ENCODE data around the gene SHROOM2.

GRCh38 chrX:9835585-9836210, 49.5 kb downstream of the SHROOM2 start:
- TF ChIP-seq CTCF (conservative IDR thresholded peaks at IDR 0.05; ENCODE audit: low read depth, low read length), result no peak
- TF ChIP-seq FOS (IDR thresholded peaks at IDR 0.05; ENCODE audit: low read depth, low read length), result no peak
- TF ChIP-seq POLR2A (IDR thresholded peaks at IDR 0.05; ENCODE audit: low read depth, low read length), result no peak
- no peak for TF ChIP-seq RFX5 (IDR thresholded peaks at IDR 0.05; ENCODE audit: low read depth, low read length)
- no peak for TF ChIP-seq BHLHE40 (IDR thresholded peaks at IDR 0.05; ENCODE audit: low read depth, low read length)
- no peak for TF ChIP-seq CEBPB (IDR thresholded peaks at IDR 0.05; ENCODE audit: low read depth, low read length)
- no peak for TF ChIP-seq CHD1 (IDR thresholded peaks at IDR 0.05; ENCODE audit: low read depth, low read length)
- no peak for TF ChIP-seq RCOR1 (IDR thresholded peaks at IDR 0.05; ENCODE audit: insufficient replicate concordance, low read length)
